Neutrophil (primary cell): Measurements from ENCODE around the gene DACT1.

Source experiments
- H3K27ac ChIP-seq: fragments of 200-600 bp; sonication (generic); 2 replicates; pipeline ENCODE4 v1.5.1; 2016; ENCODE audit warnings: mild to moderate bottlenecking, moderate library complexity
- H3K27me3 ChIP-seq: fragments of 200-600 bp; sonication (generic); 2 replicates; pipeline ENCODE4 v1.6.0; 2016; ENCODE audit warnings: mild to moderate bottlenecking
- H3K36me3 ChIP-seq: fragments of 200-600 bp; sonication (generic); 2 replicates; pipeline ENCODE4 v1.5.1; 2017
- H3K4me1 ChIP-seq, 2 experiments: fragments of 200-600 bp in 1 of 2; sonication (generic) in 1 of 2; 1 replicate in 1 of 2; 2 replicates in 1 of 2; pipeline versions ENCODE4 v1.5.1 to v1.6.1; 2013 to 2016; ENCODE audit warnings: low read depth in 1 of 2, low read length in 1 of 2, mild to moderate bottlenecking in 1 of 2, moderate library complexity in 1 of 2; ENCODE audit not compliant: control insufficient read depth in 1 of 2, insufficient read depth in 1 of 2
- H3K4me3 ChIP-seq, 2 experiments: fragments of 200-600 bp in 1 of 2; sonication (generic) in 1 of 2; 1 replicate in 1 of 2; 2 replicates in 1 of 2; pipeline ENCODE4 v1.5.1; 2013 to 2016; ENCODE audit warnings: low read depth in 1 of 2, low read length in 1 of 2, mild to moderate bottlenecking in 1 of 2, moderate library complexity in 1 of 2
- H3K9me3 ChIP-seq: fragments of 200-600 bp; sonication (generic); 2 replicates; pipeline ENCODE4 v1.5.1; 2016
- CTCF ChIP-seq: fragments of 200-600 bp; sonication (generic); IDR thresholded peaks from 2 replicates; pipeline ENCODE4 v1.5.1; 2016; ENCODE audit warnings: antibody characterized with exemption

DACT1 gene

GRCh38 chr14:58668848-58669480, 31.2 kb downstream of the DACT1 start:
- Histone ChIP-seq H3K27me3 (no peaks in the 10 kb centered on the region), H3K36me3 (no peaks in the 10 kb centered on the region), H3K4me1 (peaks cover 37 to 41% of the 10 kb centered on the region in 2 experiments), H3K4me3 (no peak overlapping the region), H3K27ac (peak overlapping the region; percentile 60), H3K9me3 (no peaks in the 10 kb centered on the region)
- no peak for TF ChIP-seq CTCF

- Histone ChIP-seq H3K4me1 (peaks cover 35 to 41% of the 10 kb centered on the region in 2 experiments), H3K27me3 (no peaks in the 10 kb centered on the region), H3K36me3 (no peaks in the 10 kb centered on the region), H3K9me3 (no peaks in the 10 kb centered on the region), H3K27ac (peak overlapping the region; percentile 60), H3K4me3 (no peak overlapping the region)
- no peak for TF ChIP-seq CTCF
These were observed 31.9 kb downstream of the DACT1 start for GRCh38 chr14:58669556-58670200.

- Histone ChIP-seq H3K36me3 (no peaks in the 10 kb centered on the region), H3K27ac (no peak overlapping the region), H3K9me3 (no peaks in the 10 kb centered on the region), H3K4me3 (no peak overlapping the region), H3K4me1 (peaks cover 27 to 34% of the 10 kb centered on the region in 2 experiments), H3K27me3 (no peaks in the 10 kb centered on the region)
- TF ChIP-seq CTCF, result no peak
These were observed 33.3 kb downstream of the DACT1 start for GRCh38 chr14:58671024-58671423.

GRCh38 chr14:58671436-58671835, 33.7 kb downstream of the DACT1 start:
- Histone ChIP-seq H3K27me3 (no peaks in the 10 kb centered on the region), H3K27ac (no peak overlapping the region), H3K9me3 (no peaks in the 10 kb centered on the region), H3K36me3 (no peaks in the 10 kb centered on the region), H3K4me1 (peaks cover 27 to 34% of the 10 kb centered on the region in 2 experiments), H3K4me3 (no peak overlapping the region)
- TF ChIP-seq CTCF, result no peak

- TF ChIP-seq CTCF, result no peak
- H3K4me1 ChIP-seq, result peaks cover 22 to 27% of the 10 kb centered on the region in 2 experiments
These were observed 36.0 kb downstream of the DACT1 start for GRCh38 chr14:58673722-58674121.

More at GRCh38 chr14:58673722-58674121, 36.0 kb downstream of the DACT1 start:
- Histone ChIP-seq H3K27me3 (no peaks in the 10 kb centered on the region), H3K36me3 (no peaks in the 10 kb centered on the region), H3K27ac (no peak overlapping the region), H3K4me3 (no peak overlapping the region), H3K9me3 (no peaks in the 10 kb centered on the region)
